Measurements from ENCODE around the gene CACNA1D. TPM values are rescaled to one million over a fixed set of nuclear protein-coding genes. Genes with fewer than 3 reads are reported as not detected.

CACNA1D gene
- total RNA-seq, 1 experiment from 2014 or later: not detected

DNA sequence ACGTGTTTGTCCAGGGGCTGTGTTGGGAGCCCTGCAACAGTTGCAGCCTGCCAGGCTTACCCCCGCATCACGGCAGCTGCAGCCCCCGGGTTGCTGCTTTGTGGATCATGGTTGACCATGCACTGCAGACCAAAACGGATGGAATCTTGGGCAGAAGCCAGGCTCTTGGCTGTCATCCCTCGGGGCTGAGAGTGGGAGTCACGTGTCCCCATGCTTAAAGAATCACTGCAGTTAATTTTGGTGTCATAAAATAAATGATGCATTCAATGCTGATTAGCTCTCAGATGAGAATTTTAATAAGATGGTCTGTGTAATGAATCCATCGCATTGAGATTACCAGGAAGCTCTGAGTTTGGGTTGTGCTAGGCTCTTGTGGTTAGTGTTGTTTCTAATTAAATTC is 236.2 kb downstream of the CACNA1D start:
- intact Hi-C loops (cut with micrococcal nuclease; ENCODE audit: unreplicated experiment): no loop called here
- no TSS peak for BruUV-seq (replicated peaks)
- DNase-seq (ENCODE audit: low spot score): peak; percentile 5
- Histone ChIP-seq H3K4me1 (ENCODE audit: insufficient read depth, low read length, poor library complexity, severe bottlenecking) (no peaks in the 10 kb centered on the region), H3K27me3 (replicated peaks; ENCODE audit: insufficient read depth, low read depth, low read length, poor library complexity) (no peaks in the 10 kb centered on the region), H3K36me3 (ENCODE audit: insufficient read depth, low read length, poor library complexity, severe bottlenecking) (no peaks in the 10 kb centered on the region), H3K4me3 (ENCODE audit: low read depth, low read length, poor library complexity, severe bottlenecking) (no peak overlapping the region), H3K27ac (ENCODE audit: low read depth, low read length, poor library complexity, severe bottlenecking) (no peak overlapping the region), H3K9me3 (ENCODE audit: low read depth, low read length, poor library complexity, severe bottlenecking) (no peaks in the 10 kb centered on the region)
- TF ChIP-seq, protein P1, sequence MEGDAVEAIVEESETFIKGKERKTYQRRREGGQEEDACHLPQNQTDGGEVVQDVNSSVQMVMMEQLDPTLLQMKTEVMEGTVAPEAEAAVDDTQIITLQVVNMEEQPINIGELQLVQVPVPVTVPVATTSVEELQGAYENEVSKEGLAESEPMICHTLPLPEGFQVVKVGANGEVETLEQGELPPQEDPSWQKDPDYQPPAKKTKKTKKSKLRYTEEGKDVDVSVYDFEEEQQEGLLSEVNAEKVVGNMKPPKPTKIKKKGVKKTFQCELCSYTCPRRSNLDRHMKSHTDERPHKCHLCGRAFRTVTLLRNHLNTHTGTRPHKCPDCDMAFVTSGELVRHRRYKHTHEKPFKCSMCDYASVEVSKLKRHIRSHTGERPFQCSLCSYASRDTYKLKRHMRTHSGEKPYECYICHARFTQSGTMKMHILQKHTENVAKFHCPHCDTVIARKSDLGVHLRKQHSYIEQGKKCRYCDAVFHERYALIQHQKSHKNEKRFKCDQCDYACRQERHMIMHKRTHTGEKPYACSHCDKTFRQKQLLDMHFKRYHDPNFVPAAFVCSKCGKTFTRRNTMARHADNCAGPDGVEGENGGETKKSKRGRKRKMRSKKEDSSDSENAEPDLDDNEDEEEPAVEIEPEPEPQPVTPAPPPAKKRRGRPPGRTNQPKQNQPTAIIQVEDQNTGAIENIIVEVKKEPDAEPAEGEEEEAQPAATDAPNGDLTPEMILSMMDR (conservative IDR thresholded peaks at IDR 0.05; ENCODE audit: low read depth, low read length): no peak
- no peak for TF ChIP-seq EZH2 (IDR thresholded peaks at IDR 0.05; ENCODE audit: borderline replicate concordance, low read depth, low read length, poor library complexity, severe bottlenecking)
- ChIA-PET CTCF (no interaction called here), POLR2A (ENCODE audit: low non-redundant PET) (interaction anchor here (0.5 kb wide), 1 partner anchor 377 kb away, joined by 4 read pairs; no protein-coding TSS in a partner anchor)

DNA sequence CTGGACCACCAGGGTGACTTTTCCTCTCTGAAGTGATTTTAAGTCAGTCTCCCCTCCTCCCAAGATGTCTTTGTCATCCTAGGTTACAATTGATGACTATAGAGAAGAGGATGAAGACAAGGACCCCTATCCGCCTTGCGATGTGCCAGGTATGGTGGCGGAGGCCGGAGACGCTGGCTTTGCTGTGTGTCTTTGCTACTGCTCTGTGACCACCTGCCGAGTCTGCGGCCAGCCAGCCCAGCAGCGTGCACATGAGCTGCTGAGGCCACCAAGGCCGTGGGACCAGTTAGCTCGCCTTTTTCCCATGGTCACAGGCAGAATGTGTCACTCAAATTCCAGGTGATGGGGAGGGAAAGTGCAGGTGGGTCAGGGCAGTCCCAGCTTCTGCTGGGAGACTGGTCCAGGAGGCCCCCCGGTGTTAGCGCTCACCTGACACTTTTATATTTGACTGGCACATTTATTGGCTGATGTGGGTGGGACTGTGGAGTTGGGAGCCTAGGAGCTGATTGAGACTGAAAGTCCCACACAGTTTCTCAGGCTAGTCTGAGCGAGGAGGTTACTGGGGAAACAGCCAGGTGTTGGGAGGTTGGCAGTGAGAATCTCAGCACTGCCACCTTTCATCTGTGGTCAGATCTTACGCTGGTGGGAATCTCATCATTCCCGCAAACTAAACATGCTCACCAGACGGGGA is 237.7 kb downstream of the CACNA1D start:
- ChIA-PET CTCF (no interaction called here), POLR2A (ENCODE audit: low non-redundant PET) (no interaction called here)
- Histone ChIP-seq H3K9me3 (ENCODE audit: low read depth, low read length, poor library complexity, severe bottlenecking) (no peaks in the 10 kb centered on the region), H3K36me3 (ENCODE audit: insufficient read depth, low read length, poor library complexity, severe bottlenecking) (no peaks in the 10 kb centered on the region), H3K4me1 (ENCODE audit: insufficient read depth, low read length, poor library complexity, severe bottlenecking) (no peaks in the 10 kb centered on the region), H3K27me3 (replicated peaks; ENCODE audit: insufficient read depth, low read depth, low read length, poor library complexity) (no peaks in the 10 kb centered on the region), H3K27ac (ENCODE audit: low read depth, low read length, poor library complexity, severe bottlenecking) (no peak overlapping the region), H3K4me3 (ENCODE audit: low read depth, low read length, poor library complexity, severe bottlenecking) (no peak overlapping the region)
- TF ChIP-seq, protein P1 (conservative IDR thresholded peaks at IDR 0.05; ENCODE audit: low read depth, low read length): no peak
- no peak for TF ChIP-seq EZH2 (IDR thresholded peaks at IDR 0.05; ENCODE audit: borderline replicate concordance, low read depth, low read length, poor library complexity, severe bottlenecking)
- intact Hi-C loops (cut with micrococcal nuclease; ENCODE audit: unreplicated experiment): no loop called here
- BruUV-seq (replicated peaks): no TSS peak
- no peak for DNase-seq (ENCODE audit: low spot score)

DNA sequence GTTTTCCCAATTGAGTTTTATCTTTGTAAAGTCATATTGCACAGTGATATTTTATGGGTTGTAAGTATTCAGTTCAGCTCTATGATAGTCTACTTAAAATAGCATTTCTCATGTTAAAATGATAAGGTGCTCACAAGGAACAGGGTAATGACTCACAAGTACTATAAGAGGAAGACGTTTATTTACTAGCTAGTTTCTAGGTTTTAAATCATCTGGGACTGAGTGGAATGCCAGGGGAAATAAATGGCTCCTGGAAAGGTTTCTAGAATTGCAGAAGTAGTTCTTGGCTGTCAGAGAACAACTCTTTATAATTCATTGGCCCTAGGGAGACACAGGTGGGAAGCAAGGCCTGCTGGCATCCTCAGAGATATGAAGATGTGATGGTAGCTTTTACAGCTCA is 239.0 kb downstream of the CACNA1D start:
- no peak for TF ChIP-seq EZH2 (IDR thresholded peaks at IDR 0.05; ENCODE audit: borderline replicate concordance, low read depth, low read length, poor library complexity, severe bottlenecking)
- TF ChIP-seq, protein P1 (conservative IDR thresholded peaks at IDR 0.05; ENCODE audit: low read depth, low read length): no peak
- no peak for DNase-seq (ENCODE audit: low spot score)
- no TSS peak for BruUV-seq (replicated peaks)
- POLR2A ChIA-PET (ENCODE audit: low non-redundant PET): interaction anchor here (0.6 kb wide), 2 partner anchors 140 to 333 kb away, joined by 3 to 4 read pairs; no protein-coding TSS in a partner anchor
- H3K9me3 ChIP-seq (ENCODE audit: low read depth, low read length, poor library complexity, severe bottlenecking): no peaks in the 10 kb centered on the region
- no peaks in the 10 kb centered on the region for H3K27me3 ChIP-seq (replicated peaks; ENCODE audit: insufficient read depth, low read depth, low read length, poor library complexity)
- no peaks in the 10 kb centered on the region for H3K4me1 ChIP-seq (ENCODE audit: insufficient read depth, low read length, poor library complexity, severe bottlenecking)
- intact Hi-C loops (cut with micrococcal nuclease; ENCODE audit: unreplicated experiment): no loop called here
- H3K36me3 ChIP-seq (ENCODE audit: insufficient read depth, low read length, poor library complexity, severe bottlenecking): no peaks in the 10 kb centered on the region
- CTCF ChIA-PET: no interaction called here
- H3K27ac ChIP-seq (ENCODE audit: low read depth, low read length, poor library complexity, severe bottlenecking): no peak overlapping the region
- H3K4me3 ChIP-seq (ENCODE audit: low read depth, low read length, poor library complexity, severe bottlenecking): no peak overlapping the region

Data from A673 (cell line).